Thoracic aorta endothelial cell (primary cell): ENCODE results near the gene HESX1. TPM values are rescaled to one million over a fixed set of nuclear protein-coding genes. Genes with fewer than 3 reads are reported as not detected.

Experiments used
- total RNA-seq: library from RNA; depleted of rRNA; stranded (reverse); fragments of >200 nt; gene quantifications from 2 replicates; pipeline ENCODE4 v1.2.3, GENCODE V29; 2012

Gene HESX1
- 0.40 and 0.43 TPM in 2 replicates for total RNA-seq

DNA sequence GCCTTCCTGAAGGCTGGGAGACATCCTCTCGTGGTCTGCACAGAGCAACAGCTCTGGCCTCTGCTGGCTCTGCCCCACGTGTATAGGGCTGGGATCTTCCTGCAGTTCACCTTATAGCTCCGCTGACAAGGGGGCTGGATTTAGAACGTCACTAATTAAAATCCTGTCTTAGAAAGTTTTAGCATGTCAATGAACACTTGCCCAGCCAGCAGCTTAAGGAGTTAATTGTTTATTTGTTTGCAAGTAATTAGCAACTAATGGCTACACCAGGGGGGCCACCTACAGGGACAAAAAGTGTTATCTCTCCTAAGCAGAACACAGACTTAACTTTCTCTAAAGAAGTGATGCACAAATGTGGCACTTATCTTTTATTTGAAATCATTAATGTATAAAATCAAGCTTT is at the start of gene HESX1:
Gene HESX1, minus strand, starts transcription at position 84 of the 403 bp plus-strand sequence. Its CDS starts 60 bp downstream, at position 24.

DNA sequence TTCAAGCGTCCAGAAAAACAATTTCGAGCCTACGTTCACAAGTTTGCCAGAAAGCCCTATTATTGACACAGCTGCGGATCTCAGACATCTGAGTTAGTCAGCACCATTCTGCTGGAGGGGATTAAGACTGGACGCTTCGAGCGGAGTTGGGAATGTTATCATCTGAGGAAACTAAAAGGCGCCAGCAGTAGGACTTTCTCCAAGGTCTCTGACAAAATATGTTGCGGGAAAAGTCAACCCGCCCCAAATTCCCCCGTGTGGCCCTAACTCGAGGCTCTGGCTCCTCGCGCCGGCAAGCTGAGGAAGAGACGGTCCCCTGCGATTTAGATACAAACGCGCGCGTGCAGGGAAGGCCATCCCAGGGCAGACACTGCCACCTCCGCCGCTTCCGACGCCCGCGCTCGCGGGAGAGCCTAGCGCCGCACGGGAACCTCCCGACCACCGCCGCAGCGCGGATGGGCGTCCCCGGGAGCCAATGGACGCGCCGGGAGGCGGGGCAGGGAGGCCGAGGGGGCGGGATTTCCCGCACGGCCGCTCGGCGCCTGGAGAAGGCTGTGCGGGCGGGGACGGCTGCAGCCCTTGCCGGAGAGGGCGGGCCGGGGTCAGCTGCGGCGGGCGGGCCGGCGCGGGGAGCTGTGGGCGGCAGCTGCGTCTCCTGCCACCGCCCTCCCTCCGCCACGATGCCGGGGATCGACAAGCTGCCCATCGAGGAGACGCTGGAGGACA is 27.6 kb upstream of the HESX1 start, which contains the start of gene APPL1:
Gene APPL1, plus strand, starts transcription at position 526 of the 726 bp plus-strand sequence. Its CDS starts 155 bp downstream, at position 681.

DNA sequence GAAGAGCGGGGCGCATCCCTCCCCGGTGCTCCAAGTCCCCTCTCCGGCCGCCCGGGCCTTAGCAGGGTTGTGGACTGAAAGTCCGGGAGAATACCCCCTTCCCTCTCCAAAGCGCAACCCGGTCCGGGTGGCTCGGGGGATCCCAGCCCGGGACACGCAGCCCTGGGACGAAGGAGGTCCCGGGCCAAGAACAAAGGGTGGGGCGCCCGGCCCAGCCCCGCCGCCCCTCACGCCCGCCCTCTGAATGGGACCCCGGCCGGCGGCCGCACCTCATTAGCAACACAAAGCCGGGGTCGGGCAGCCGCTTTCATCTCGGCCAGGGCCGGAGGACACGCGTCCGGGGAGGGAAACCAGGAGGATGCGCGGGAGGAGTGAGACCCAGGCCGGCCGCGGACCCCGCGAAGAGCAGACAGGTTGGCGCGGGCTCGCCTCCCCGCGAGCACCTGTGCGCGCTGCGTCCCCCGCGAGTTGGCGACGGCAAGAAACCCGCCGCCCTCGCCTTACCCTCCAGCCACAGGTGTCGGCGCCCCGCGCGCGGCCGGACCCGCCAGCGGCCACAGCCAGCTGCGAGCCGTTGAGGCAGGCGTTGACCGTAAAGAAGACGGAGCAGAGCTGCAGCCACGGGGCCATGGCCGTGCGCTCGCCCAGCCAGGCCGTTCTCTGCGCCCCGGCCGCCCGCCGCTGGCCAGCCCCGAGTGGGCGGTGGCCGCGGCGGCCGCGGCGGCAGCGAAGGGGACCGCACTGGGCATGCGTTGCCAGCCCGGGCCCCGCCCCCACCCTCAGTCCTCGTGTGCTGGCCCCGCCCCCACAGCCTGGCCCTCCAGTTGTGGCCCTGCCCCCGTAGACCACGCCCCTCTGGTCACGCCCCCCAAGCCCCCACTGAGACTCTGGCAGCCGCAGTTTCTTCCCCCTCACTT is 34.9 kb downstream of the HESX1 start, which contains the start of gene IL17RD:
Gene IL17RD, minus strand, starts transcription at position 697 of the 917 bp plus-strand sequence. Its CDS starts 67 bp downstream, at position 630.

Other genes with a start within 250 kb of the HESX1 start
- 0.07 and 0.13 TPM in 2 replicates for gene SPATA12, start 139.3 kb downstream of the HESX1 start, total RNA-seq
- gene IL17RD, start 34.6 kb downstream of the HESX1 start, total RNA-seq, result 2.3 and 2.5 TPM in 2 replicates
- 54.5 and 70.9 TPM in 2 replicates for gene APPL1, start 27.8 kb upstream of the HESX1 start, total RNA-seq
- not detected in 2 replicates for gene ASB14, start 92.7 kb upstream of the HESX1 start, total RNA-seq